ENCODE measurements around the gene ZNF200. TPM values are rescaled to one million over a fixed set of nuclear protein-coding genes. Genes with fewer than 3 reads are reported as not detected.
"Not testable (repeated sequence)": the region's sequence is repeated elsewhere in the genome, so short reads cannot be mapped to it uniquely, and the experiment has no call there.

ZNF200 gene
- total RNA-seq, 3 donors from 2014 or later, result 3.5 to 11.1 (median 9.2) TPM

- no peaks in the 10 kb centered on the region for H3K36me3 ChIP-seq
- peaks cover 17 to 97% of the 10 kb centered on the region in 2 donors for H3K27me3 ChIP-seq
- intact Hi-C loops (cut with DNase I; ENCODE audit: low total_unique reads), result no loop called here
- no peak overlapping the region for H3K4me3 ChIP-seq
- H3K4me1 ChIP-seq, result peaks cover 0 to 5% of the 10 kb centered on the region in 2 donors
- no peaks in the 10 kb centered on the region for H3K9me3 ChIP-seq
- TF ChIP-seq, protein P1, sequence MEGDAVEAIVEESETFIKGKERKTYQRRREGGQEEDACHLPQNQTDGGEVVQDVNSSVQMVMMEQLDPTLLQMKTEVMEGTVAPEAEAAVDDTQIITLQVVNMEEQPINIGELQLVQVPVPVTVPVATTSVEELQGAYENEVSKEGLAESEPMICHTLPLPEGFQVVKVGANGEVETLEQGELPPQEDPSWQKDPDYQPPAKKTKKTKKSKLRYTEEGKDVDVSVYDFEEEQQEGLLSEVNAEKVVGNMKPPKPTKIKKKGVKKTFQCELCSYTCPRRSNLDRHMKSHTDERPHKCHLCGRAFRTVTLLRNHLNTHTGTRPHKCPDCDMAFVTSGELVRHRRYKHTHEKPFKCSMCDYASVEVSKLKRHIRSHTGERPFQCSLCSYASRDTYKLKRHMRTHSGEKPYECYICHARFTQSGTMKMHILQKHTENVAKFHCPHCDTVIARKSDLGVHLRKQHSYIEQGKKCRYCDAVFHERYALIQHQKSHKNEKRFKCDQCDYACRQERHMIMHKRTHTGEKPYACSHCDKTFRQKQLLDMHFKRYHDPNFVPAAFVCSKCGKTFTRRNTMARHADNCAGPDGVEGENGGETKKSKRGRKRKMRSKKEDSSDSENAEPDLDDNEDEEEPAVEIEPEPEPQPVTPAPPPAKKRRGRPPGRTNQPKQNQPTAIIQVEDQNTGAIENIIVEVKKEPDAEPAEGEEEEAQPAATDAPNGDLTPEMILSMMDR (IDR thresholded peaks at IDR 0.05), result no peak
- no peak overlapping the region for H3K27ac ChIP-seq
- no peak for DNase-seq (ENCODE audit: low spot score in 2 of 2)
These were observed 47.8 kb downstream of the ZNF200 start for GRCh38 chr16:3186946-3187690.

DNA sequence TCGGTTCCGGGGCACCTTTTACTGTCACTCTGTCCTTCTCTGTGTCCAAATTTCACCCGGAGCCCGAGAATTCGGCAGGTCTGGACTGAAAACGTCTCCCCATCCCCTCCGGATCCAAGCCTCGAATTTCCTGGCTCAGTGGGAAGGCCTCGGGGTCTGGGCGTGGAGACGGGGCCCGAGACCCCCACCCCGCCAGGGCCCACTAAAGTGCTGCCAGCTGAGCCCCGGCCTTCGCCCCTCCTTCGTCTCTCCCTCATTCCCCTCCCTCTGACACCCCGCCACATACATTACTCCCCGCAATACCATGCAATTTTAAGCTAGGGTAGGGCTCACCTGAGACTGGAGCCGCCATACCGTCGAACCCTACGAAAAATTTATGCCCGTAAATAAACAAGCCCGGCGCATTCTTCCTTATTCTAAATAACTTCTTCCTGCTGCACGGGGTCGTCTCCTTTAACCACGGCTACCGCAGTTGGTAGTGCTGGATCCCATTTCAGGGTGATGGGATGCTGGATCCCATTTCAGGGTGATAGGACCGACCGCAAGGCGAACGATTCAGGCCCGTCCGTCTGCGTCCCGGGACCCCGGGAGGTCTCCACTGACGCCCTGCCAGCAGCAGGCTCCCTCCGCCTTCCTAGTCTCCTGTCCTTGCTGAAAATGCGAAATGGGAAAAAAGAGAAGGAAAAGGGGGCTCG is 51.4 kb downstream of the ZNF200 start:
- TF ChIP-seq POLR2A (IDR thresholded peaks at IDR 0.05) (no peak), POLR2AphosphoS5 (IDR thresholded peaks at IDR 0.05) (no peak)
- TF ChIP-seq, protein P1 (IDR thresholded peaks at IDR 0.05), result no peak
- intact Hi-C loops (cut with DNase I; ENCODE audit: low total_unique reads), result no loop called here
- no peaks in the 10 kb centered on the region for H3K9me3 ChIP-seq

GRCh38 chr16:3182608-3183444 is 52.1 kb downstream of the ZNF200 start:
- H3K4me1 ChIP-seq, result no peaks in the 10 kb centered on the region
- peak overlapping the region; percentile 0 to 52 (median 32) for H3K4me3 ChIP-seq
- intact Hi-C loops (cut with DNase I; ENCODE audit: low total_unique reads), result no loop called here
- H3K9me3 ChIP-seq, result no peaks in the 10 kb centered on the region
- H3K27me3 ChIP-seq, result peaks cover 0 to 96% of the 10 kb centered on the region in 2 donors
- TF ChIP-seq POLR2AphosphoS5 (IDR thresholded peaks at IDR 0.05) (no peak), POLR2A (IDR thresholded peaks at IDR 0.05) (no peak)
- TF ChIP-seq, protein P1 (IDR thresholded peaks at IDR 0.05), result no peak
- no peak for DNase-seq (ENCODE audit: low spot score in 2 of 2)
- H3K27ac ChIP-seq, result no peak overlapping the region
- H3K36me3 ChIP-seq, result no peaks in the 10 kb centered on the region

More for the DNA sequence above, 51.4 kb downstream of the ZNF200 start:
- Histone ChIP-seq H3K4me1 (no peaks in the 10 kb centered on the region), H3K36me3 (no peaks in the 10 kb centered on the region), H3K27me3 (peaks cover 3 to 94% of the 10 kb centered on the region in 2 donors), H3K27ac (no peak overlapping the region), H3K4me3 (peak overlapping the region; percentile 0 to 52 (median 32))
- DNase-seq (ENCODE audit: low spot score in 2 of 2), result no peak

- Histone ChIP-seq H3K27me3 (peaks cover 0 to 94% of the 10 kb centered on the region in 2 donors), H3K4me3 (peak overlapping the region in 1 of 3 donors; percentile 52)
- intact Hi-C loops (cut with DNase I; ENCODE audit: low total_unique reads), result not testable (repeated sequence)
These were observed 52.7 kb downstream of the ZNF200 start for GRCh38 chr16:3182293-3182607.

GRCh38 chr16:3180445-3180878 is 54.5 kb downstream of the ZNF200 start:
- Histone ChIP-seq H3K9me3 (no peaks in the 10 kb centered on the region), H3K4me3 (no peak overlapping the region), H3K27ac (no peak overlapping the region), H3K36me3 (no peaks in the 10 kb centered on the region), H3K27me3 (peaks cover 0 to 94% of the 10 kb centered on the region in 2 donors), H3K4me1 (no peaks in the 10 kb centered on the region)
- TF ChIP-seq POLR2A (IDR thresholded peaks at IDR 0.05), result no peak
- no peak for TF ChIP-seq POLR2AphosphoS5 (IDR thresholded peaks at IDR 0.05)
- TF ChIP-seq, protein P1 (IDR thresholded peaks at IDR 0.05), result no peak
- intact Hi-C loops (cut with DNase I; ENCODE audit: low total_unique reads), result loop anchor here (1.0 kb wide), 1 partner anchor 16 kb away; no protein-coding TSS in a partner anchor
- no peak for DNase-seq (ENCODE audit: low spot score in 2 of 2)

More at GRCh38 chr16:3182293-3182607, 52.7 kb downstream of the ZNF200 start:
- DNase-seq (ENCODE audit: low spot score in 2 of 2); H3K36me3 ChIP-seq; H3K4me1 ChIP-seq; H3K27ac ChIP-seq; H3K9me3 ChIP-seq: not testable (repeated sequence)
